A549 (cell line): ENCODE data around the gene IMPA2.
"Not testable (repeated sequence)": the region's sequence is repeated elsewhere in the genome, so short reads cannot be mapped to it uniquely, and the experiment has no call there.

Experiments
- BHLHE40 ChIP-seq: IDR thresholded peaks from 2 replicates; pipeline ENCODE4 v1.6.1; 2012; ENCODE audit warnings: low read depth, low read length, inconsistent platforms
- CTCF ChIP-seq: fragments of >200 bp; sonication (Bioruptor Twin); formaldehyde crosslinking; IDR thresholded peaks from 3 replicates; pipeline ENCODE4 v1.5.1; 2016
- EP300 ChIP-seq, 2 experiments: fragments of >200 bp; sonication (Bioruptor Twin); formaldehyde crosslinking; IDR thresholded peaks; 2 replicates in 1 of 2; 3 replicates in 1 of 2; pipeline ENCODE4 v1.6.1; 2016 to 2017
- JUNB ChIP-seq: fragments of >200 bp; sonication (Bioruptor Twin); formaldehyde crosslinking; IDR thresholded peaks from 2 replicates; pipeline ENCODE4 v1.6.1; 2016
- MAX ChIP-seq: IDR thresholded peaks from 2 replicates; pipeline ENCODE4 v1.6.1; 2012
- MAZ ChIP-seq: fragments of 150-350 bp; IDR thresholded peaks from 2 replicates; pipeline ENCODE4 v1.6.1; 2014; ENCODE audit warnings: antibody characterized with exemption, low read depth, low read length, borderline replicate concordance
- POLR2A ChIP-seq: IDR thresholded peaks from 2 replicates; pipeline ENCODE4 v1.6.1; 2012; ENCODE audit warnings: mild to moderate bottlenecking, low read length
- RAD21 ChIP-seq, 2 experiments: fragments of >200 bp in 1 of 2; sonication (Bioruptor Twin) in 1 of 2; formaldehyde crosslinking in 1 of 2; IDR thresholded peaks in 1 of 2; conservative IDR thresholded peaks in 1 of 2; 2 replicates in 1 of 2; 3 replicates in 1 of 2; pipeline ENCODE4 v1.6.1; 2012 to 2018; ENCODE audit warnings: inconsistent platforms in 1 of 2
- SREBF2 ChIP-seq: fragments of 450-650 bp; IDR thresholded peaks from 2 replicates; pipeline ENCODE4 v1.6.1; 2014; ENCODE audit warnings: mild to moderate bottlenecking, moderate library complexity
- USF2 ChIP-seq: fragments of 450-650 bp; IDR thresholded peaks from 2 replicates; pipeline ENCODE4 v1.6.1; 2014; ENCODE audit warnings: antibody characterized with exemption

- not testable (repeated sequence) for TF ChIP-seq EP300 (IDR thresholded peaks at IDR 0.05); CTCF; SREBF2; RAD21 (conservative IDR thresholded peaks at IDR 0.05 in 1 of 2, IDR thresholded peaks at IDR 0.05 in 1 of 2); POLR2A; MAX; MAZ; BHLHE40; JUNB; USF2
Observed at GRCh38 chr18:11945834-11946659, 35.3 kb upstream of the IMPA2 start.
